Measurements from ENCODE around the gene FTSJ1.

- TF ChIP-seq CTCF (IDR thresholded peaks at IDR 0.05; ENCODE audit: poor library complexity, severe bottlenecking) (no peak), MXI1 (conservative IDR thresholded peaks at IDR 0.05; ENCODE audit: poor library complexity, severe bottlenecking) (no peak), EP300 (conservative IDR thresholded peaks at IDR 0.05; ENCODE audit: poor library complexity, severe bottlenecking) (no peak), RAD21 (conservative IDR thresholded peaks at IDR 0.05) (no peak), REST (IDR thresholded peaks at IDR 0.05; ENCODE audit: borderline replicate concordance) (no peak), SMC3 (conservative IDR thresholded peaks at IDR 0.05; ENCODE audit: poor library complexity) (no peak), TAF1 (IDR thresholded peaks at IDR 0.05; ENCODE audit: low read depth) (no peak), EZH2 (IDR thresholded peaks at IDR 0.05; ENCODE audit: borderline replicate concordance, insufficient read depth, low read length, poor library complexity, severe bottlenecking) (no peak), POLR2AphosphoS5 (IDR thresholded peaks at IDR 0.05) (no peak)
Measured at GRCh38 chrX:48522291-48522690, 46.3 kb downstream of the FTSJ1 start.

Measured in neural cell (in vitro differentiated cells).